Heart left ventricle (tissue), 16 donors: ENCODE results near the gene RGS9. TPM values are rescaled to one million over a fixed set of nuclear protein-coding genes. Genes with fewer than 3 reads are reported as not detected.

Experiments used
- ATAC-seq, 4 donors: fragments of 200-7000 bp; cut with Tn5 transposase; one replicate each; pipeline ENCODE4 v1.9.1; 2020 to 2022; ENCODE audit warnings: moderate library complexity in 4 of 4, mild to moderate bottlenecking in 3 of 4, moderate number of reproducible peaks in 1 of 4
- DNase-seq, 5 donors: peaks; one replicate each; pipeline ENCODE4 v3.0.0-alpha.2; 2020
- H3K27ac ChIP-seq, 12 donors: fragments of 200-600 bp; sonication (generic) in 4 of 12; one replicate each; pipeline versions ENCODE4 v1.5.0 to v1.8.0; 2016 to 2022; ENCODE audit warnings: mild to moderate bottlenecking in 2 of 12
- H3K27me3 ChIP-seq, 9 donors: fragments of 200-600 bp; sonication (generic) in 2 of 9; one replicate each; pipeline versions ENCODE4 v1.5.1 to v1.8.0; 2016 to 2022; ENCODE audit warnings: mild to moderate bottlenecking in 3 of 9
- H3K36me3 ChIP-seq, 9 donors: fragments of 200-600 bp; sonication (generic) in 2 of 9; one replicate each; pipeline versions ENCODE4 v1.5.0 to v1.8.0; 2018 to 2022; ENCODE audit warnings: mild to moderate bottlenecking in 2 of 9
- H3K4me1 ChIP-seq, 12 donors: fragments of 200-600 bp; sonication (generic) in 4 of 12; one replicate each; pipeline versions ENCODE4 v1.5.0 to v1.8.0; 2016 to 2022; ENCODE audit warnings: mild to moderate bottlenecking in 3 of 12
- H3K4me3 ChIP-seq, 12 donors: fragments of 200-600 bp; sonication (generic) in 4 of 12; one replicate each; pipeline versions ENCODE4 v1.5.0 to v1.8.0; 2017 to 2022; ENCODE audit warnings: mild to moderate bottlenecking in 9 of 12, moderate library complexity in 4 of 12
- H3K9me3 ChIP-seq, 12 donors: fragments of 200-600 bp; sonication (generic) in 4 of 12; one replicate each; pipeline versions ENCODE4 v1.5.0 to v1.8.0; 2016 to 2022; ENCODE audit warnings: mild to moderate bottlenecking in 1 of 12
- POLR2A ChIP-seq, 2 donors: fragments of 450-650 bp; IDR thresholded peaks; one replicate each; pipeline ENCODE4 v1.6.1; 2017; ENCODE audit warnings: antibody characterized with exemption in 2 of 2, mild to moderate bottlenecking in 2 of 2, moderate library complexity in 2 of 2
- WGBS, 4 donors: extraction: QIAGEN DNeasy Blood & Tissue Kit in 2 of 4; methylation state at CpG; one replicate each; pipeline versions ENCODE4 v1.1.5 to v1.1.7; 2013 to 2018; 5-methylcytosine and 5-hydroxymethylcytosine counted together
- intact Hi-C, 10 donors: fragments of 100-400 bp; cut with DNase I; formaldehyde crosslinking; loops; one replicate each; pipeline versions ENCODE4 v1.11.1 to v1.14.2; 2022
- polyA plus RNA-seq, 2 donors: library from polyadenylated mRNA; stranded (reverse); fragments of 200-250 nt; gene quantifications; one replicate each; pipeline ENCODE4 v1.2.3, GENCODE V29; 2013
- total RNA-seq, 9 donors: library from RNA; depleted of rRNA in 2 of 9; stranded (reverse); fragments of >200 nt in 2 of 9; fragmentation: NEBNext Ultra II Directional in 3 of 9; extraction: Animal tissue kit (Norgen Biotek cat#: 25700) in 3 of 9; gene quantifications; one replicate each; pipeline versions ENCODE4 v1.1.0 to v1.2.4, GENCODE V29; 2016 to 2023
- TF ChIP-seq, protein P1 (sequence below), 12 donors: fragments of 200-600 bp; sonication (generic) in 4 of 12; IDR thresholded peaks; one replicate each; pipeline versions ENCODE4 v1.5.0 to v1.8.0; 2018 to 2022; ENCODE audit warnings: antibody characterized with exemption in 12 of 12, mild to moderate bottlenecking in 5 of 12
- donor health status: ischemic (EF 13 %, LVEDD 7.1; RV severe dilation, severe dysfunction).
- donor health status: healthy with polysubstance abuse.
- donor health status: DM: no; HTN: yes; CAD: no.
- donor health status: DM: no; HTN: no; CAD: no.
- donor health status: ischemic (EF 25% LVEDD 6.9; RV normal size, moderate dysfunction).
- donor health status: ischemic (EF 25% LVEDD 5.7; RV mildly dilated, moderate dysfunction).
- donor health status: healthy.
- donor health status: DM: yes; HTN: yes; CAD: no.
- donor health status: ischemic (EF 35%, LVEDD 5.7; RV mildly dilated, moderate dysfunction).
- donor health status: nonischemic (EF 11% LVEDD 7.7; RV severe dilation, severe dysfunction).
- donor health status: DM: yes; HTN: yes; CAD: no.
- donor health status: PGD.
- donor health status: ischemic (EF 29% LVEDD 5.4; RV normal size, mild dysfunction).
- donor health status: nonischemic (EF 23%, LVEDD 6.1; RV moderate dilation, normal function).

Gene RGS9
- total and polyA plus RNA-seq, 11 donors, result 0.68 to 5.1 (median 1.4) TPM

DNA sequence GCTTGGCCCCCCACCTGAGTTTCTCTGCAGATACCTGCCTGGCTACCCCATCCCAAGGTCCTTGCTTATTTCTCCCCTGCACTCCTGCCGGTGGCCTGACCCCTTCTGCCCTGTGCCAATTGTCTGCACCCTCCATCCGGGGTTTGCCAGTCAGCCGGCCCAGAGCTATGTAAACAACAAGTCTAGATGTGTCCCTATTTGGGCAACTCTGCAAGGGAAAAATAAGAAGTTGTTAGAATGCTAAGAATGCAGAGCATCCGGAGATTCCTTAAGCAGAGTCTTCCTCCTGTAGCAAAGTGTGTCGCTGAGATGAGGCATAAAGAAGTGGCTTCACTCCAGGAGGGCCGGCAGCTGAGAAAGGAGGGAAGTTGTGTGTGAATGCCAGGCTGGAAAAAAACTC, 46.6 kb downstream of the RGS9 start:
- Histone ChIP-seq H3K4me1 (peaks cover 0 to 14% (median 0%) of the 10 kb centered on the region in 12 donors), H3K36me3 (no peaks in the 10 kb centered on the region), H3K27me3 (peaks cover 0 to 25% (median 0%) of the 10 kb centered on the region in 9 donors), H3K27ac (no peak overlapping the region), H3K9me3 (no peaks in the 10 kb centered on the region), H3K4me3 (no peak overlapping the region)
- no peak for ATAC-seq
- WGBS, 4 donors, result 27 to 40% (median 33%) methylated on average over 6 of the region's 6 CpGs
- intact Hi-C loops, result no loop called here
- TF ChIP-seq POLR2A (IDR thresholded peaks at IDR 0.05), result no peak
- TF ChIP-seq, protein P1, sequence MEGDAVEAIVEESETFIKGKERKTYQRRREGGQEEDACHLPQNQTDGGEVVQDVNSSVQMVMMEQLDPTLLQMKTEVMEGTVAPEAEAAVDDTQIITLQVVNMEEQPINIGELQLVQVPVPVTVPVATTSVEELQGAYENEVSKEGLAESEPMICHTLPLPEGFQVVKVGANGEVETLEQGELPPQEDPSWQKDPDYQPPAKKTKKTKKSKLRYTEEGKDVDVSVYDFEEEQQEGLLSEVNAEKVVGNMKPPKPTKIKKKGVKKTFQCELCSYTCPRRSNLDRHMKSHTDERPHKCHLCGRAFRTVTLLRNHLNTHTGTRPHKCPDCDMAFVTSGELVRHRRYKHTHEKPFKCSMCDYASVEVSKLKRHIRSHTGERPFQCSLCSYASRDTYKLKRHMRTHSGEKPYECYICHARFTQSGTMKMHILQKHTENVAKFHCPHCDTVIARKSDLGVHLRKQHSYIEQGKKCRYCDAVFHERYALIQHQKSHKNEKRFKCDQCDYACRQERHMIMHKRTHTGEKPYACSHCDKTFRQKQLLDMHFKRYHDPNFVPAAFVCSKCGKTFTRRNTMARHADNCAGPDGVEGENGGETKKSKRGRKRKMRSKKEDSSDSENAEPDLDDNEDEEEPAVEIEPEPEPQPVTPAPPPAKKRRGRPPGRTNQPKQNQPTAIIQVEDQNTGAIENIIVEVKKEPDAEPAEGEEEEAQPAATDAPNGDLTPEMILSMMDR (IDR thresholded peaks at IDR 0.05), result no peak
- DNase-seq, result no peak

DNA sequence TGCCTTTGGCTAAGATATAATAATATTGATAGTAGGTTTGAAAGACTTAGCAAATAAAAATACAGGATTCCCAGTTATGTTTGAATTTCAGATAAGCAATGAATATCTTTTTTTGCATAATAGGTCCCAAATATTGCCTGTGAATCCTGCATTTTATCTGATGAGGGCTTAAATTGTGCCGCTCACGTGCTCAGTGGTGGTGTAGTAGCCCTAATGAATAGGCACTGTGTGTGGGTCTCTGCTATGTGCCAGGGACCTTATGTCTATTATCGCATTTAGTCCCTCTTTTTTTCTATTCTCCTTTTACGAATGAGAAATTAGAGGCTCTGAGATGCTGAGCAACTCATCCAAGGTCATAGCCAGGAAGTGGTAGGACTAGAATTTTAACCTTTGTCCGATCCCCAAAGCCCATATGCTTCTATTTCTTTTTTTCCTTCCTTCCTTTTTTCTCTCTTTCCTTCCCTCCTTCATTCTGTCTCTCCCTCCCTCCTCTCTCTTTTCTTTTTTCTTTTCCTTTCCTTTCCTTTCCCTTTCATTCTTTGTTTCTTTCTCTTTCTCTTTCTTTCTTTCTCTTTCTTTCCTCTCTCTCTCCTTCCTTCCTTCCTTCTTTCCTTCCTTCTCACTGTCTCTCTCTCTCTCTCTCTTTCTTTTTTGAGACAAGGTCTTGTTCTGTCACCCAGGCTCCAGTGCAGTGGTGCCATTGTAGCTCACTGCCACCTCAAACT, 47.2 kb downstream of the RGS9 start:
- H3K9me3 ChIP-seq, result no peaks in the 10 kb centered on the region
- intact Hi-C loops, result no loop called here
- ATAC-seq, result no peak
- DNase-seq, result no peak
- H3K4me1 ChIP-seq, result peaks cover 0 to 14% (median 0%) of the 10 kb centered on the region in 12 donors
- no peak overlapping the region for H3K4me3 ChIP-seq
- peaks cover 0 to 25% (median 0%) of the 10 kb centered on the region in 9 donors for H3K27me3 ChIP-seq
- H3K36me3 ChIP-seq, result no peaks in the 10 kb centered on the region
- TF ChIP-seq POLR2A (IDR thresholded peaks at IDR 0.05), result no peak
- WGBS, 4 donors, result 64 to 83% (median 74%) methylated on average over 5 of the region's 5 CpGs
- no peak overlapping the region for H3K27ac ChIP-seq

DNA sequence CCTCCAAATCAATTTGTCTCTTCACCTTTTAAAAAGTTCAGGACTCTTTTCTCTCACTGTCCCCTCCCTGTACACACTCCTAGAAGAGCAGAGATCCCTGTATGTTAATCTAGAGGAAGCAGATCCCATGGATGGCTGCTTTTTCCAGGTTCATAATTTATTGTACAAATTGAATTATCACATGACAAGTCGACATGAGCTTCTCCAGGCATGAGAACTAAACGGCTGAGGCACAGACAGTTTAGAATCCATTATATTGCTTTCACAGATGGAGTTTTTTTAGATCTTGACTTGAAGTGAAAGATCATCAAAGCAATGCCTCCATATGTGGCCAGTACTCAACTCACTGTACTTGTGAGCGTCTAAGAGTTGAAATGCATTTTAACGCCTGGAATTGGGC, 47.9 kb downstream of the RGS9 start:
- intact Hi-C loops, result no loop called here
- no peak for TF ChIP-seq POLR2A (IDR thresholded peaks at IDR 0.05)
- TF ChIP-seq, protein P1 (IDR thresholded peaks at IDR 0.05), result no peak
- no peak for ATAC-seq

DNA sequence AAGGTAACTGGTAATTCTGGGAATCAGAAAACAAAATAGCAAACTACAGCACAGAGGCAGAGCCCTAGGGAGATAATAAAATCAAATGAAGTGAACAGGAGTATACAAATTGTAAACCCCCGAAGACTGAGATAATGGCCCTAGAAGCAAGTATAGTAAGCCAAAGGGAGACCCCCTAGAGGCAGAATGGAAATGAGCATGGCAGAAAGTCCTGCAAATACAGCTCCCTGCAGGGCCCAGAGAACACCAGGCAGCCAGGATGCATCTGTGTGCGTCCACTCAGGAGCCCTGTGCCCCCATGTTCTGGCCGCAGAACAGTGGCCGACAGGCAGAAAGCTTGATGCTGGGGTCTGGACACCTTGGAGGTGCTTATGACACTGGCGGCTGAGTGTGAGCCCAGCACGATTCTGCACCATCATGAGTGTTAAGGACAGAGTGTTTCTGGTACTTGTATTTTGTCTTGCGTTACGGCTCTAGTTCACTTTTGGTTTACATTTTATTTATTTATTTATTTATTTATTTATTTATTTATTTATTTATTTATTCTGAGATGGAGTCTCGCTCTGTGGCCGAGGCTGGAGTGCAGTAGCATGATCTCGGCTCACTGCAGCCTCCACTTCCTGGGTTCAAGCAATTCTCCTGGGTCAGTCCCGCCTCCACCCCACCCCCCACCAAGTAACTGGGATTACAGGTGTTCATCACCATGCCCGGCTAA, 48.7 kb downstream of the RGS9 start:
- WGBS, 4 donors, result 78 to 87% (median 84%) methylated on average over 13 of the region's 13 CpGs
- H3K27ac ChIP-seq, result no peak overlapping the region
- no peak overlapping the region for H3K4me3 ChIP-seq
- no peaks in the 10 kb centered on the region for H3K36me3 ChIP-seq
- DNase-seq, result no peak
- TF ChIP-seq, protein P1 (IDR thresholded peaks at IDR 0.05), result no peak
- TF ChIP-seq POLR2A (IDR thresholded peaks at IDR 0.05), result no peak
- peaks cover 0 to 25% (median 0%) of the 10 kb centered on the region in 9 donors for H3K27me3 ChIP-seq
- peaks cover 0 to 14% (median 0%) of the 10 kb centered on the region in 12 donors for H3K4me1 ChIP-seq
- H3K9me3 ChIP-seq, result no peaks in the 10 kb centered on the region
- intact Hi-C loops, result no loop called here
- ATAC-seq, result no peak

More for the DNA sequence above, 47.9 kb downstream of the RGS9 start:
- Histone ChIP-seq H3K4me3 (no peak overlapping the region), H3K27ac (no peak overlapping the region), H3K36me3 (no peaks in the 10 kb centered on the region), H3K9me3 (no peaks in the 10 kb centered on the region), H3K4me1 (peaks cover 0 to 14% (median 0%) of the 10 kb centered on the region in 12 donors), H3K27me3 (peaks cover 0 to 25% (median 0%) of the 10 kb centered on the region in 9 donors)
- WGBS, 4 donors, result 64 to 71% (median 66%) methylated on average over 4 of the region's 4 CpGs
- DNase-seq, result no peak
